GM15510 (cell line): ENCODE results near the gene P2RY14.

Experiments used
- POLR2A ChIP-seq: IDR thresholded peaks from 3 replicates; pipeline ENCODE4 v1.6.1; 2011; ENCODE audit warnings: borderline replicate concordance; ENCODE audit not compliant: insufficient read length; ENCODE audit errors: extremely low read depth

P2RY14 gene

GRCh38 chr3:151278230-151278629, at the start of gene P2RY14:
Gene P2RY14, minus strand, starts transcription at chr3:151278542. Its CDS starts 64,226 bp downstream, at chr3:151214316.
- no peak for TF ChIP-seq POLR2A

GRCh38 chr3:151327571-151328198, 49.3 kb upstream of the P2RY14 start:
- TF ChIP-seq POLR2A = no peak

GRCh38 chr3:151322511-151322910, 44.2 kb upstream of the P2RY14 start:
- no peak for TF ChIP-seq POLR2A

- no peak for TF ChIP-seq POLR2A
These were observed 43.2 kb upstream of the P2RY14 start for GRCh38 chr3:151321526-151321925.

- no peak for TF ChIP-seq POLR2A
These were observed 41.8 kb upstream of the P2RY14 start for GRCh38 chr3:151320131-151320530.

- TF ChIP-seq POLR2A = no peak
These were observed 41.3 kb upstream of the P2RY14 start for GRCh38 chr3:151319628-151320027.

GRCh38 chr3:151318991-151319390, 40.6 kb upstream of the P2RY14 start:
- no peak for TF ChIP-seq POLR2A

GRCh38 chr3:151318313-151318712, 40.0 kb upstream of the P2RY14 start:
- no peak for TF ChIP-seq POLR2A

GRCh38 chr3:151316267-151316991, 38.1 kb upstream of the P2RY14 start, which contains the start of gene GPR87:
Gene GPR87, minus strand, starts transcription at chr3:151316820. Its CDS starts 16,720 bp downstream, at chr3:151300100.
- no peak for TF ChIP-seq POLR2A

- no peak for TF ChIP-seq POLR2A
These were observed 37.5 kb upstream of the P2RY14 start for GRCh38 chr3:151315846-151316245.

GRCh38 chr3:151315136-151315535, 36.8 kb upstream of the P2RY14 start:
- no peak for TF ChIP-seq POLR2A

GRCh38 chr3:151314593-151314992, 36.3 kb upstream of the P2RY14 start:
- no peak for TF ChIP-seq POLR2A

- TF ChIP-seq POLR2A = no peak
These were observed 35.8 kb upstream of the P2RY14 start for GRCh38 chr3:151314137-151314536.

- no peak for TF ChIP-seq POLR2A
These were observed 34.6 kb upstream of the P2RY14 start for GRCh38 chr3:151312972-151313371.

- TF ChIP-seq POLR2A = no peak
These were observed 31.2 kb upstream of the P2RY14 start for GRCh38 chr3:151309566-151309965.
